ENCODE results near the gene PLEKHA1.

GRCh38 chr10:122342293-122343134 is 32.0 kb upstream of the PLEKHA1 start:
- TF ChIP-seq EZH2 (IDR thresholded peaks at IDR 0.05) (no peak), POLR2AphosphoS5 (IDR thresholded peaks at IDR 0.05; ENCODE audit: borderline replicate concordance, low read depth, low read length) (no peak)

Measured in SK-N-MC (cell line).